Measurements from ENCODE around the gene ICE2. TPM values are rescaled to one million over a fixed set of nuclear protein-coding genes. Genes with fewer than 3 reads are reported as not detected.

Gene ICE2
- total RNA-seq, 1 experiment from 2014 or later: 76.5 TPM

DNA sequence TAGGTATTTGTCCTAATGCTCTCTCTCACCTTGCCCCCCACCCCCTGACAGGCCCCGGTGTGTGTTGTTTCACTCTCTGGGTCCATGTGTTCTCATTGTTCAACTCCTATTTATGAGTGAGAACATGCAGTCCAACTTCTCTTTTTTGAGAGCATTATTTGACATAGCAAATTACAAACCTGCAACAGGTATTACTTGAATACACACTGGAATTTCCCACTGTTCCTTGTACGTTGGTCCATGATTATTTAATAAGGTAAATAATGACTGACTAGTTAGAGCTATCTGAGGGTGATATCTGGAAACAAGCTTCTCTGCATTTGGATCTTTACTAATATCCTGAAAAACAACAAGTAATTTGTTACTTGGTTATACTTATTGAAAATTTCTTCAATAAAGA, 24.1 kb downstream of the ICE2 start:
- Histone ChIP-seq H3K36me3 (ENCODE audit: insufficient read depth, low read length, poor library complexity, severe bottlenecking) (peaks cover 38% of the 10 kb centered on the region), H3K27ac (ENCODE audit: low read depth, low read length, poor library complexity, severe bottlenecking) (no peak overlapping the region), H3K4me1 (ENCODE audit: insufficient read depth, low read length, poor library complexity, severe bottlenecking) (peaks cover 11% of the 10 kb centered on the region), H3K9me3 (ENCODE audit: low read depth, low read length, poor library complexity, severe bottlenecking) (no peaks in the 10 kb centered on the region), H3K27me3 (replicated peaks; ENCODE audit: insufficient read depth, low read depth, low read length, poor library complexity) (no peaks in the 10 kb centered on the region), H3K4me3 (ENCODE audit: low read depth, low read length, poor library complexity, severe bottlenecking) (no peak overlapping the region)
- POLR2A ChIA-PET (ENCODE audit: low non-redundant PET): no interaction called here
- TF ChIP-seq, protein P1, sequence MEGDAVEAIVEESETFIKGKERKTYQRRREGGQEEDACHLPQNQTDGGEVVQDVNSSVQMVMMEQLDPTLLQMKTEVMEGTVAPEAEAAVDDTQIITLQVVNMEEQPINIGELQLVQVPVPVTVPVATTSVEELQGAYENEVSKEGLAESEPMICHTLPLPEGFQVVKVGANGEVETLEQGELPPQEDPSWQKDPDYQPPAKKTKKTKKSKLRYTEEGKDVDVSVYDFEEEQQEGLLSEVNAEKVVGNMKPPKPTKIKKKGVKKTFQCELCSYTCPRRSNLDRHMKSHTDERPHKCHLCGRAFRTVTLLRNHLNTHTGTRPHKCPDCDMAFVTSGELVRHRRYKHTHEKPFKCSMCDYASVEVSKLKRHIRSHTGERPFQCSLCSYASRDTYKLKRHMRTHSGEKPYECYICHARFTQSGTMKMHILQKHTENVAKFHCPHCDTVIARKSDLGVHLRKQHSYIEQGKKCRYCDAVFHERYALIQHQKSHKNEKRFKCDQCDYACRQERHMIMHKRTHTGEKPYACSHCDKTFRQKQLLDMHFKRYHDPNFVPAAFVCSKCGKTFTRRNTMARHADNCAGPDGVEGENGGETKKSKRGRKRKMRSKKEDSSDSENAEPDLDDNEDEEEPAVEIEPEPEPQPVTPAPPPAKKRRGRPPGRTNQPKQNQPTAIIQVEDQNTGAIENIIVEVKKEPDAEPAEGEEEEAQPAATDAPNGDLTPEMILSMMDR (conservative IDR thresholded peaks at IDR 0.05; ENCODE audit: low read depth, low read length): no peak
- no peak for DNase-seq (ENCODE audit: low spot score)
- intact Hi-C loops (cut with micrococcal nuclease; ENCODE audit: unreplicated experiment): no loop called here
- BruUV-seq (replicated peaks): no TSS peak
- CTCF ChIA-PET: no interaction called here

DNA sequence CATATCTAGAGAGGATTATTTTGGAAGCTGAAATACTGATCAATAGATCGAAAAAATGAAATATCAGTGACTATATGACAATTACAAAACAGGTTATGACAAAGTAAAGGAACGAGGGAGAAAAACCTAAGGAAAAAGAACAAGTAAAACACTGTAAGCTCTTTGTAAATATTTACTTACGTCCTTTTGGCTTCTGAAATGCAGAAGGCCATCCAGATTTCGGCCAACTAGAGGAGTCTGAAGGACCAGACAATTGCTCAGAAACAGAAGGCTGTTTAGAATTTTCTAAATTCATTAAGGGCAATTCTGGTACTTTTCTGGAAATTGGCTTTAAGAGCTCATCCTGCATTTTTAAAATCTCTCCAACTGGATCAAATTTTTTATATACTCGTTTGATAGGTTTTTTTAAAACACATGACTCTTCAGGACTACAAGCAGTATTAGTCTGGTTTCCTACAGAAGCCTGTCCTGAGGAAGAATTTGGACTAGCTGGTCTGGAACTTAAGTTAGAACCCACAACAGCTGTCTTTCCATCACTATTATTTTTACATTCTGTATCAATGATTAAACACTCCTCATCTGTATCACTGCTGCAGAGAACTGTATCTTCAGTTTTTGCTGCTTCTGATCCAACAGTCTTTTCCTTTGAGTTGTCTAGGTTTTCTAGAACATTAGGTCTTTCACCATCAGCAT, 30.1 kb downstream of the ICE2 start:
- intact Hi-C loops (cut with micrococcal nuclease; ENCODE audit: unreplicated experiment): no loop called here
- peaks cover 52% of the 10 kb centered on the region for H3K36me3 ChIP-seq (ENCODE audit: insufficient read depth, low read length, poor library complexity, severe bottlenecking)

DNA sequence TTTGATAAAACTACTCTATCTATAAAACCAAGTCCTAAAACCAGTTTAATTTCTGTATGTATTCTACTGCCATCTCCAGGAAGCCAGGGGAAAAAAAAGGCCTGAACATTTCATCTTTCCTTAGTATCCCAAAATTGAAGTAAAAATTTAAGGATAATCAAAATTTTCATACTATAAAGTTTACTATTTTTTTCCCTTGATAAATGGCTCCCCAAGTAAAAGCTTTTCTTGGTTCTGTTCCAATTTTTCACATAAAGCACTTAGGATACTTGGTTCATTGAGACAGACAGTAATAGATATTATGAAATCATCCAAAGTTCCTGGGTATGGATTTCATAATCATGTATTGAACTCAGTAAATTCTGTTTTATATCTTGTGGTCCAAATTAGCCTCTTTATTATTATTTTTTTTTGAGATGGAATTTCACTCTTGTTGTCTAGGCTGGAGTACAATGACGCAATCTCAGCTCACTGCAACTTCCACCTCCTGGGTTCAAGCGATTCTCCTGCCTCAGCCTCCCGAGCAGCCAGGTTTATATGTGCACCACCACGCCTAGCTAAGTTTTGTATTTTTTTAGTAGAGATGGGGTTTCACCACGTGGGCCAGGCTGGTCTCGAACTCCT, 34.5 kb downstream of the ICE2 start:
- peaks cover 14% of the 10 kb centered on the region for H3K4me1 ChIP-seq (ENCODE audit: insufficient read depth, low read length, poor library complexity, severe bottlenecking)
- no TSS peak for BruUV-seq (replicated peaks)
- intact Hi-C loops (cut with micrococcal nuclease; ENCODE audit: unreplicated experiment): loop anchor here (2.0 kb wide), 1 partner anchor 86 kb away; no protein-coding TSS in a partner anchor
- no peaks in the 10 kb centered on the region for H3K27me3 ChIP-seq (replicated peaks; ENCODE audit: insufficient read depth, low read depth, low read length, poor library complexity)
- ChIA-PET CTCF (interaction anchor here (0.6 to 1.0 kb wide), 2 partner anchors 85 to 1278 kb away, joined by 3 to 4 read pairs; no protein-coding TSS in a partner anchor), POLR2A (ENCODE audit: low non-redundant PET) (interaction anchor here (0.7 kb wide), 1 partner anchor 119 kb away, joined by 3 read pairs; no protein-coding TSS in a partner anchor)
- no peak for TF ChIP-seq EZH2 (IDR thresholded peaks at IDR 0.05; ENCODE audit: borderline replicate concordance, low read depth, low read length, poor library complexity, severe bottlenecking)
- TF ChIP-seq, protein P1 (conservative IDR thresholded peaks at IDR 0.05; ENCODE audit: low read depth, low read length): peak; percentile 66
- H3K4me3 ChIP-seq (ENCODE audit: low read depth, low read length, poor library complexity, severe bottlenecking): no peak overlapping the region
- peaks cover 22% of the 10 kb centered on the region for H3K36me3 ChIP-seq (ENCODE audit: insufficient read depth, low read length, poor library complexity, severe bottlenecking)
- peak; percentile 46 for DNase-seq (ENCODE audit: low spot score)
- H3K27ac ChIP-seq (ENCODE audit: low read depth, low read length, poor library complexity, severe bottlenecking): no peak overlapping the region
- H3K9me3 ChIP-seq (ENCODE audit: low read depth, low read length, poor library complexity, severe bottlenecking): no peaks in the 10 kb centered on the region

More for the DNA sequence above, 30.1 kb downstream of the ICE2 start:
- BruUV-seq (replicated peaks): no TSS peak
- no peaks in the 10 kb centered on the region for H3K9me3 ChIP-seq (ENCODE audit: low read depth, low read length, poor library complexity, severe bottlenecking)
- no peaks in the 10 kb centered on the region for H3K27me3 ChIP-seq (replicated peaks; ENCODE audit: insufficient read depth, low read depth, low read length, poor library complexity)
- no peak for DNase-seq (ENCODE audit: low spot score)
- TF ChIP-seq, protein P1 (conservative IDR thresholded peaks at IDR 0.05; ENCODE audit: low read depth, low read length): no peak
- no peak for TF ChIP-seq EZH2 (IDR thresholded peaks at IDR 0.05; ENCODE audit: borderline replicate concordance, low read depth, low read length, poor library complexity, severe bottlenecking)
- no peak overlapping the region for H3K27ac ChIP-seq (ENCODE audit: low read depth, low read length, poor library complexity, severe bottlenecking)
- no peak overlapping the region for H3K4me3 ChIP-seq (ENCODE audit: low read depth, low read length, poor library complexity, severe bottlenecking)
- POLR2A ChIA-PET (ENCODE audit: low non-redundant PET): no interaction called here
- H3K4me1 ChIP-seq (ENCODE audit: insufficient read depth, low read length, poor library complexity, severe bottlenecking): no peaks in the 10 kb centered on the region
- CTCF ChIA-PET: no interaction called here
